ENCODE measurements around the gene KRT9.

The KRT9 gene

DNA sequence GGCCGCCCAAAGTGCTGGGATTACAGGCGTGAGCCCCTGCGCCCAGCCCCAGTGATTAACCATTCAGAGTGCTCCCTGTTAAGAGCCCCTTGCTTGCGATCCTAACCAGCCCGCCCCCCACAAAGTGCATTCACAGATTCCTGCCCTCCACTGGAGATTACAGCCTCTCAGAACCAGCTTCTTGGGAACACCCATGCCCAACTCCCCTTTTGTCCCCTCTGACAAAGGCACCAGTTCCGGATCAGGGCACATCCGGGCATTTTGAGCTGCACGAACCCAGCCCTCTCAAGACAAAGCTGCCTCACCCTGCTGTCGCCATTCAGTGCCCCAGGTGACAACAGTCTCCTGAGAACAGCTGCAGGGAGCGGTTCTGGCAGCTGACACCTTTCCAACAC, 42.9 kb downstream of the KRT9 start:
- DNase-seq (ENCODE audit: low read depth in 2 of 2): no peak

DNA sequence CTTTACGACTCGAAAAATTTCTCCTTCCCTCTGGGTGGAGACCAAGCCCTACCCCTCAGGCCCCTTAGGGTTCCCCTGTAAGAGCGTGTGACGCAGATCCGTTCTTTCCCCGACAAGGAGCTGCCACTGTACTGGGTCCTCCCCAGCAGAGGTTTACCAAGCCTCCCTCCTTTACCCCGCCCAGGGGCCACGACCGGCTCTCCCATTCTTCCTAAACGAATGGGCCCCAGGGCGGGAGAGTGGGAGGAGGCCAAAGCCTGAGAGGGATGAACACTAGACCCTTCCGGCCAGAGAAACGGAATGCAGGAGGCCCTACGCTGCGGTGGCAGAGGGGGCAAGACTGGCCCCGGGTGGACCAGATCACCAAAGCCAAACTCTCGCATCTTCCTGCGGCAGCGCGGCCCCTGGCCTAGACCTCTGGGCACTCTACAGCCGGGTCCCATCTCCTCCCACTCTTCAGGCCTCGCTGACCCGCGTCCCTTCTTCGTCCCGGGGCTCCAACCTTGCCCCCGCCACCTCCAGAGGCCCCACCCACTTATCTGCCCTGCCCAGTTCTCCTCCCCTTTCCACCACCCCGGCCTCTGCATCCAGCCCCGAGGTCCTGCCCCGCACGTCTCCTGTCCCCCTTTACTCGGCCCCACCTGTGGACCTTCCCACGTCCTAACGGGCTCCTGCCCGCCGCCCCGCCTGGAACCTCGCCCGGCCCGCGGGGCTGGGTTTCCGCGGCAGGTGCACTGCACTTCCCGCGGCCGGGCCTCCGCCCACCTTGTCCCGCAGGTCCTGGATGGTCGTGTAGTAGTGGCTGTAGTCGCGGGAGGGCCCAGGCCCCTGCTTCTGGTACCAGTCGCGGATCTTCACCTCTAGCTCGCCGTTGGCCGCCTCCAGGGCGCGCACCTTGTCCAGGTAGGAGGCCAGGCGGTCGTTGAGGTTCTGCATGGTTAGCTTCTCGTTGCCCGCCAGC, 44.5 kb downstream of the KRT9 start:
- no peak for DNase-seq (ENCODE audit: low read depth in 2 of 2)

DNA sequence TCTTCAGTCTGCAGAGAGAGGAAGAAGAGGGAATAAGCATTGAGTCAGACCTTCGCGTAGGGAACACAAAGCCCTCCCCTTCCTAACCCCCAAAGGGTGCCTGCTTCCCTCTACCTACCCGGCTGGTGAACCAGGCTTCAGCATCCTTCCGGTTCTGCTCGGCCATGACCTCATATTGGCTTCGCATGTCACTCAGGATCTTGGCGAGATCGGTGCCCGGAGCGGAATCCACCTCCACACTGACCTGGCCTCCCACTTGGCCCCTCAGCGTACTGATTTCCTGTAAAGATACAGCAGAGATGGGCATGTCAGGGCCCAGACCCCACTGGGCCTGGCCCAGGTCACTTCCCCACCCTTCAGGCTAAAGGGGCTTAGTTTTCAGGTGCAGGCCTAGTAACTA, 47.6 kb downstream of the KRT9 start:
- DNase-seq (ENCODE audit: low read depth in 2 of 2): no peak

DNA sequence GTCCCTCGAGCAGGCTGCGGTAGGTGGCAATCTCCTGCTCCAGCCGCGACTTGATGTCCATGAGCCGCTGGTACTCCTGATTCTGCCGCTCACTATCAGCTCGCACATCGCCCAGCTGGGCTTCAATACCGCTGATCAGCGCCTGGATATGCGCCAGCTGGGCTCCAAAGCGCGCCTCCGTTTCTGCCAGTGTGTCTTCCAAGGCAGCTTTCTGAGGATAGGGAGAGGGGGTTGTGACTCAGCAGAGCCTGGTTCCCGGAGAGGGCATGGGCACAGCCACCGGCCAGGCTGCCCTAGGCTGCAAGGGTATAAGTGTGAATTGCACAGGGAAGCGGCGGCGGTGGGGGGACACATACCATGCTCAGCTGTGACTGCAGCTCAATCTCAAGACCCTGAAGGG, 48.1 kb downstream of the KRT9 start:
- DNase-seq (ENCODE audit: low read depth in 2 of 2): no peak

DNA sequence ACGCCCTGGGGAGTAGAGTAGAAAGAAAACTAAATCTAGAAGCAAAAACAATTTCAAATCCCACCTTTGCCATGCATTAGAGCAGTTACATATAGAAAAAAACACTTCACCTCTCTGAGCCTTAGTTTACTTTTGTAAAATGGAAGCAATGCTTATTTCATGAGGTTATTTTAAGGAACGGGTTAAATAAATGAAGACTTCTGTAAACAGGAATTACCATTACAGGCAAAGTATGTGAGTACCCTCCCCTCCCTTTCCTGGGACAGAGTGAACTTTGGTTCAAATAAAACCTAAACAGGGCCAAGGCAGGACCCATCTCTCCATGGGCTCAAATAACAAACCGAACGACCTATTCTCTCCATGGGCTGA, 48.6 kb downstream of the KRT9 start:
- no peak for DNase-seq (ENCODE audit: low read depth in 2 of 2)

DNA sequence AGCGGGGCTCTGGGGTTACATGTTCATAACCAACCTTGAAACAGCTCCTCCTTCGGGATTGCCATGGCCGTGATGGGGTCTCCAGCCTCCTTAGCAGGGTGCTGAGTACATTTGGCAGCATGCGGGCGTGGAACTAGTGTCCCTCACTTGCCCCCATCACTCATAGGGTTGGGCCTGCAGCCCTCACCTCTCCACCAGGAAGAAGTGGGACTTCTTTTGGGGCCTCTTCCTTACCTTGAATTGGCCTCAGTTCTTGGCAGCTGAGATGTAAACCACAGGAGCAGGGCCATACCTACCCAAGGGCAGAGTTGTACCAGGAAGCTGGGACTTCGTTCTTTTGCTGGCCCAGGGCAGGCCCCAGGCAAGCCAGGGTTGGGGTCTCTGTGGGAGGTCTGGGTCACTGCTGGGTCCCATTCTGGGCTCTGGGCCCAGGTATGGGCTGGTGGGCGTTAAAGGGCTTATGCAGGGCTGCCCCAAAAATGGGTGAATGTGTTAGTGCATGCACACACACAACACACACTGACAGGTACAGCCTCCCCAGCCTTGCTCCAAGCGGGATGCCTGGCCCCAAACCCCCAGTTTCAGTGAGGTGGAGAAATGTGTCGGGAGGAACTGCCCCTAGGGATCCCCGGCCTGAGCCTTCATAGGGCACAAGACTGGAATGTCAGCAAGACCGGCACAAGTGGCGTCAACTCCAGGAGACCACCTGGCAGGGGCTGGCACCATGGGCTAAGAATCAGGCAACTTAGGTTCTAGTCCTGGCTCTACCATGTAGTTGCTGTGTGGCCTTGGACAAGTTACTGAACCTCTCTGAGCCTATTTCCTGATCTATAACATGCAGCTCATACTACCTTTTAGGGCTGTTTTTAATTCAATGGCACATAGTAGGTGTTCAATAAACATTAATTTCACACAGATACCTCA, 49.3 kb downstream of the KRT9 start:
- DNase-seq (ENCODE audit: low read depth in 2 of 2): no peak

DNA sequence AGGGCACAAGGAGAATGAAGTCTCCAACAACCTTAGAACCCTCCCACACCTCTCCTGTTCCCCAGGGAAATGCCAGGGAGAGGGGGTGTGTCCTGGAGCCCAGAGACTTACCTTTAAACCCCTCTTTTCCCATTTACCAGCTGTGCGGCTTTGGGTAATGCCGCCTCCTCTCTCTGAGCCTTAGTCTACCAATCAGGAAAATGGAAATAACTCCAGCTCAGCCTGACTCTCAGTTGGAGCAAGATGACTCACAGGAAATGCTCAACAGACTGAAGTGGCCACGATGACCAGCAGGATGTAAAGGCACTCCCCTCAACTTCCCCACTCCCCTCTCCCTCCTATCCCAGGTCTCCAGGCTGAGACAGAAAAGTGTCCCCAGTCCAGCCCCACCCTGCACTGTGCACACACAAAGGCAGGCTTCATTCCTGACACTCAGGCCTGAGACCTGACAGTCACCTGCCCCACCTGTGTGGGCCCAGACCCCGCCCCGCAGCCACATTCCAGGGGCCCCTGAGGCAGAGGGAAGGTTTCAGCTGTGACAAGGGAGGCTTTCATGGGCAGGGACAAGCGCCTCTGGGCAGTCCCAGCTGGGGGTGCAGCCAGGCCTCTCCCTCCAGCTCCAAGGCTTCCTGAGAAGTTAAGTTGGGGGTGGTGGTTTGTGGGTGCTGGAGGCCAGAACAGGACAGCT, 50.1 kb downstream of the KRT9 start:
- DNase-seq (ENCODE audit: low read depth in 2 of 2): no peak

DNA sequence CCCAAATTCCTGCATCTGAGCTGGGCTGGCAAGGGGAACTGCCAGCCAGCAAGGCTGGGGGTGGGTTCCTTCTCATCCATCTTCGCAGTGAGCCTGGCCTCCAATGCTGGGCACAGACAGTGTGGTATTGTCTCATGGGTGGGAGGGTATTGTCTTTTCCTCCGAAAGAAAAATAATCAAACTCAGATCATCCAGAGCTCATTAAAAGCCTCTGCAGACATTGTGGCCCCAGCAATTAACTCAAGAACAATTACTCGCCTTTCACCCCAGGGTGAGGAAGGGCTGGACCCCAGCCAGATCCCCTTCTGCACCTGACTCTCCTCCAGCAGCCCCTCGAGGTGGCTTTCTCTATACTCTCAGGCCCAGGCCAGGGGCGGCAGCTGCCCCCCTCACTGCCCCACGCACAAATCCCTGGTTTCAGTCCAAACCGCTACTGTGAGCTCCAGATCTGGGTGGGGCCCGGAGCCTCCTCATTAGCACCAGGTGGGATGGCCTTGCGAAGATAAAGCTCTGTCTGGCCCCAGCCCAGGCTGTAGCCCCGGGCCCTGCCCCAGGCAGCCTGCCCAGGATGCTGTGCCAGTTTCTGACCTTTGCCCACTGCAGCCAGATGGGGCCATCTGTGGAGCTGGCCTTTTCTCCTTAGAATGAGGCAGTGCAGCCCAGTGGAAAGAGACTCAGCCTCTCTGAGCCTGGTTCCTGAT, 50.9 kb downstream of the KRT9 start:
- no peak for DNase-seq (ENCODE audit: low read depth in 2 of 2)

DNA sequence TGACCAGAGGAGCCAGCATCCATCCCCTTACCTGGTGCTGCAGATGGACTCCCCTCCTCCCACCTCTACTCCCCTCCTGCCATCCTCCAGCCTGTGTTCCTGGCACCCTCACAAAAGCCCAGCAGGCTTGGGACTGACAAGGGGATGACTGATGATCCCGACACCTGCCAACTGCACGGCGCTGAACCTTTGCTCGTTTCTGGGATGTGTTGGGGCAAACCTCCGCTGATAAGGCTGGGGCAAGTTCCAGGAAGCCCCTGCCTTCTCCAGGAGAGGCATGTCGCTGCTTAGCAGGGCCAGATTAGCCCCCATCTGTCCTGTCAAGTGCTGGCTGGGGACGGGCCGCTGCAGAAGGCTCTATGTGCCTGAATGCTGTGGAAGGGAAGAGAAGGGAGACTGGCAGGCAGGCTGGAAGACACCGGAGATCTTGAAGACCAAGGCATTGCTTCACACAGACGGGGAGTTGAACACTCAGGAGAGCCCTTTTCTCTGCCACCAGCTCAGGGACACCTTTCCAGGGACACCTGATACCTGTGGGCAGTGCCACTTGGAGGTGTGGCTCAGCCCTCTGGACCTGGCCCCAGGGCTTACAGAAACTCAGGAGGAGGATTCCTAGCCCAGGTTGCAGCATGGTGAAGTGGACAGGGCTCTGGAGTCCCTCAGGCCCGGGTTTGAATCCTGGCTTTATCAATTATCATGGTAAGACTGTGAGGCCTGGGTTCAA, 52.2 kb downstream of the KRT9 start:
- no peak for DNase-seq (ENCODE audit: low read depth in 2 of 2)

DNA sequence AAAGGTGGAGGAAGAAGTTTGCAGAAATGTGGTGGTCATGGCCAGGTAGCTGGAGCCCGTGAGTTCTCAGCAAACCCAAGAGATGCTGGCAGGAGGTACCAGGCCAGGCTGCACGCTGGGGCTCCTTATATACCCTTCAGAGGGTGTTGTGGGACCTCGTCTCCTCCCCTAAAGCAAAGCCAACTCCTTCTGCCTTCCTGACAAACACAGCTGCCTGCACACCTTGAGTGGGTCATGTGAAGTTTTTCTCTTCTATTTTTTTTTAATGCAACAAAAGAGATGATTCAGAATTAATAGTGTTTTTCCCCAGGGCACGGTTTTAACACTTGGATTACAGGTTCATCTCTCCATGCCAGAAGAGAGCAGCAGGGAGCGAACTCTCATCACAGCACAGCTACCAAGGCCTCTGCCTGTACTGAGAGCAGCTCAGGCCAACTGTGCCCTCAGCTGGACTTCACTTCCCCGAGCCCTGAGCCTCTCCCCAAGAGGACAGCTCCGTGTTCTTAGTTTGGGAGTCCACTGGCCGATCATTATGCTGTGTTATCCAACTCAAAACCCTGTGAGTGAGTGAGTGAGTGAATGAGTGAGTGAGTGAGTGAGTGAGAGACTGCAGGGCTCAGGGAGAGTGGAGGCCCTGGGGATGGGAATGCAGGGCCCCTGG, 52.9 kb downstream of the KRT9 start, which contains the start of gene KRT15:
Gene KRT15 (minus strand): TSS at position 102 of the 661 bp plus-strand sequence. CDS start 63 bp downstream, at position 39.
- no peak for DNase-seq (ENCODE audit: low read depth in 2 of 2)

DNA sequence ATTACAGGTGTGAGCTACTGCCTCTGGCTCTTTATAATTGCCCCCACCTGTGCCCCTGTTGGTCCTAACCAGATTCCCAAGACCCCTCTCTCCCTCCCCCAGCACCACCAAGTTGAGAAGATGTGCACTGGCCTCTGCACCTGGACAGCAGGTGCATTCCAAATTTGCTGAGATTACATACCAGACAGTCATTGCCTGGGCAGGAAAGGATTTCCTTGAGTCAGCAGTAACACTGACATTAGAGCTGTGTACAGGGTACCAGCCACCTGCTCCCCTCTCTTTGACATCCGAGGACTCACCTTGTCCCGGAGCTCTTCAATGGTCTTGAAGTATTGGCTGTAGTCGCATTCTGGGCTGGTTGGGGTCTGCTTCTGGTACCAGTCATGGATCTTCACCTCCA, 53.8 kb downstream of the KRT9 start:
- no peak for DNase-seq (ENCODE audit: low read depth in 2 of 2)

DNA sequence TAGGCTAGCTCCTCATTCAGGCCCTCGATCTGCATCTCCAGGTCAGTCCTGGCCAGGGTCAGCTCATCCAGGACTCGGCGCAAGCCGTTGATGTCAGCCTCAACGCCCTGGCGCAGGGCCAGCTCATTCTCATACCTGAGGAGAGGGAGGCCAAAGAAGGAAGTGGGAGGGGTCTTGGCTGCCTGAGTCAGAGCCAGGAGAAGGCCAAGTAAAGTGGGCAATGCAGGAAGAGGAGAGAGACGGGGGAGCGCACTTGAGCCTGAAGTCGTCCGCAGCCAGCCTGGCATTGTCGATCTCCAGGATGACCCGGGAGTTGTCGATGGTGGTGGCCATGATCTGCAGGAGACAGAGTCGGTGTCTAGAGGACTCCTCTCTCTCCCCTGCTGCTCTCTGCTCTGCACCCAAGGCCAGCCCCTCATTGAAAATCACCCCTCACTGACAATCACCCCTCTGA, 55.0 kb downstream of the KRT9 start:
- DNase-seq (ENCODE audit: low read depth in 2 of 2): no peak

DNA sequence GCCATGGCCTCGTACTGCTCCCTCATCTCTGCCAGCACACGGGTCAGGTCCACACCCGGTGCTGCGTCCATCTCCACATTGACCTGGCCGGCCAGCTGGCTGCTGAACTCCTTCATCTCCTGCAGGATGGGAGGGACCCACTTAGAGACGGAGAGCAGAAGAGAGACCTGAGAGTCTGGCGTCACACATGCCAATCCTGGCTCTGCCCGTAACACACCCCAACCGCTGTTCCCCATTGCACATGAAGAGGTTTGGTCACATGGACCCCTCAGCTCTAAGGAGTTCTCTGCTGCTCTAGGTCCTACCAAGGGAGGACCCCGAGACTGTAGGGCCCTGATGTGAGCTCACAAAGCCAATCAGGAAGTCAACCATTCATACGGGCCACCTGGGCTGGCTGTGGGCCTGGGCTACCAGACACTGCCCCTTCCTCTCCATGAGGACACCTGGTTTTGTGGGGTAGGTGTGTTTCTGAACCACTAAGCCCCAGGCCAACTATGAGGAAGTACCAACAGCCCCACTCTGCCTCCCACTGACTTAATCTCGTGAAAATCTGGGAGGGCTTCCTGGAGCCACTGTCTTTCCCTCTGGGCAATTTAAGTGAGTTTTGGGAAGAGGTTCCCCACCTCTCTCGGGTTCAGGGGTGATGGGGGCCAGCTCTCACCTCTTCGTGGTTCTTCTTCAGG, 55.6 kb downstream of the KRT9 start:
- DNase-seq (ENCODE audit: low read depth in 2 of 2): no peak
